GM18861 (cell line): Measurements from ENCODE around the gene FBXO17.
A peak's percentile ranks its signal among the peaks of the same experiment; 100 is the strongest.

Experiments used
- ATAC-seq: cut with Tn5 transposase; IDR thresholded peaks from one replicate; pipeline ENCODE4 v1.9.1; 2021; ENCODE audit not compliant: unreplicated experiment

The FBXO17 gene

DNA sequence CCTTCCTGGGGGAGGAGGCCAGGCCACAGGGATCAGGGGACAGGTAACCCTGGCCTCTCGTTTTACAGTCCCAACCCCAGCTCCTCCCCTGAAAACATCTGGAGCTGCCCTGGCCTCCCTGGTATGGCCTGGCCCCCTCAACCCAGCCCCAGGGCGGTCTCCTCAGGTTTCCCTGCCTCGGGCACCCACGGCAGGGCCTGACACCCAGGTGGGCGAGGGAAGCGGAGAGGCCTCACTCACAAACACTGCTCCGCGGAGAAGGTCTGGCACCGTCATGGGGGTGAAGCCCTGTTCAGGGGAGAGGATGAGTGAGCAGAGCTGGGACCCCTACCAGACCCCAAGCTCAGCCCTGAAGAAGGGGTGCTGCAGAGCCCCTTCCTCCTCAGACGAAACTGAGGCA lies 57.0 kb downstream of the FBXO17 start:
- no peak for ATAC-seq

DNA sequence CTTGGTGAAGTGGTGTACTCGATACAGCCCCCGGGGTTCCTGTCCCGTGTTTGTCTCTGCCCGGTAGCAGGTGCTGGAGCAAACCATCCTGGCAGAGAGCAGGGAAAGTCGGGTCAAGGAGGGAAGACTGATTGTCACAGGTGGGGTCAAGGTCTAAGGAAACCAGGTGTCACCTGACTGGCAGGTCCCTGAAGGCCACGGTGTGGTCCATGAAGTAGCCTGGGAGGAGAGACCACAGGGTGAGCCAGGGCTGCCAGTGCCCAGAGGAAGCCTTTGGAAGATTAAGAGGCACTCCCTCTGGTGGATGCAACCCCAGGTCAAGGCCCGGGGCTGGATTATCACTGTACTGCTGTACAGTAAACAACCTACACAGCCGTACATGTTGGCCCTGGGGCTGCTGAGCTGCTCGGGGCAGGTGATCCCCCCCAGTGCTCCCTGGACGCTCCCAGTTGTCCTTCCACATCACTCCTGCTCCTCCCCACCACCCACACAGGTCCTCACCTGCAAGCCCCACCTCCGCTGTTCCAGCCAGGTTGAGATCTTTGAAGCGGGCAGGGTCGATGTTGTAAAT lies 57.5 kb downstream of the FBXO17 start:
- ATAC-seq: no peak

DNA sequence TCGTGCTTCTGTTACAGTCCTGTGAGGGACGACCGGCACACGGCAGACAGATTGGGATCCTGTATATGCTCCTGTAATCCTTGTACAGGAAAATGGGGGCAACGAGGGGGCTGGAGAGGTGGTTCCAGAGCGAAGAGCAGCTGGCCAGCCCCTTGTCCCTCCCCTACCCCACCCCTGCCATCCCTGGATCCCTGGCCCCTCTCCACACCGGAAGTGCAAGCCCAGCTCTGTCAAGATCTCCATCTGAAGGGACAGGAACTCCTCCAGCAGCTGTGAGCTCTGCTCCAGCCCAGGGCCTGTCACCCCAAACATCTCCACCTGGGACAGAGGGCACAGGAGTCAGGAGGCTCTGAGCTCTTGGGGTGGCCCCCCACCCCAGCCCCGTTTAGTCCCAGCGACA lies 58.0 kb downstream of the FBXO17 start:
- no peak for ATAC-seq

DNA sequence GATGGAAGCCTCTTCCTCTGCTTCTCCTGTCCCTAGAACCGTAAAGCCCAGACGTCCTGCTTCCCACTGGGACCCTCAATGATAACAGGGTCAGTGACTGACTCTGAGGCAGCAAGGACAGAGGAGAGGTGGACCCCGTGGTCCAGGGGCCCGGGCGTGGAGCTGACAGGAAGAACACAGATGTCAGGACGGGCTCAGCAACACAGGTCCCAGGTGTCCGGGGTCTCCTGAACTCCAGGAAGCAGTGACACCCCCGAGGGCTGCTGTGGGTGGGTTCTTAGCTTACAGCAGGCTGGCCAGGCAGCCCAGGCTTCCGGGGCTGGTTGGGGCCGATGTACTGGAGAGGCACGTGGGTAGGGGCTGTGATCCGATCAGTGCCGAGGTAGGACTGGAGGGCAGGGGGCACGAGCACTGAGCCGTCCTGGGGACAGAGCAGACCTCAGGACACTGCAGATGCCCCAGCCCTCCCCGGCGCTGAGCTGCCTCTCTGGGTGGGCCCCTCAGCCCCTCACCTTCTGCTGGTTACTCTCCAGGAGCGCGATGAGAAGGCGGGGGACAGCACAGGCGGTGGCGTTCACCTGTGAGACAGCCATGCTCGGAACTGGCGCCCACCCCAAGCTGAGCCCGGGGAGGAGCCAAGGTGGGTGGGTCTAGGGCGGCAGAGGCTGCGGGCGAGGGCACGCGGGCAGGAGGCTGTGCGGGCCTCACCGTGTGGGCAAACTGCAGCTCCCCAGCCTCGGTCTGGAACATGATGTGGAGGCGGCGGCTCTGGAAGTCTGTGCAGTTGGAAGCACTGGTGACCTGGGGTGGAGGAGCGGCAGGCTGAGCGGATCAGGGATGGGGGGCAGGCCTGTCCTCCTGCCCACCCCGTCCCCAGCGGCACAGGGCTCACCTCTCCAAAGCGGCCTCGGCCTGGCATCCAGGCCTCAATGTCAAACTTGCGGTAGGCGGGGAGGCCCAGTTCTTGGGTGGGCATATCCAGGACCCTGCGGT lies 59.9 kb downstream of the FBXO17 start:
- ATAC-seq: no peak

DNA sequence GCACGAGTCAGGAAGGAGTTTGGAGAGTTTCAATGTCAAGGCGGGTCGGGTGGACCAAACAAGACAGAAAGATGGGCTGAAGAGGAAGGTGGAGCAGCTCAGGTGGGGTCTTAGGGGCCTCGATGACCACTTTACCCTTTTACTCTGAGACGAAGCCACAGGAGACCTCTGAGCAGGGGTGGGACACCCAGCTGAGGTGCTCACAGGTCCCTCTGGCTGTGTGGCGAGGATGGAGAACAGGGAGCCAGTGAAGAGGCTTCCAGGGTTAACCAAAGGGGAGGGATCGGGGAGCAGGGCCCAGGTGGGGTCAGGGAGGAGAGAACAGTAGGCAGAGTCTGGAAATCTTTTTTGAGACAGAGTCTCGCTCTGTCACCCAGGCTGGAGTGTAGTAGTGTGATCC lies 61.6 kb downstream of the FBXO17 start:
- ATAC-seq: no peak

DNA sequence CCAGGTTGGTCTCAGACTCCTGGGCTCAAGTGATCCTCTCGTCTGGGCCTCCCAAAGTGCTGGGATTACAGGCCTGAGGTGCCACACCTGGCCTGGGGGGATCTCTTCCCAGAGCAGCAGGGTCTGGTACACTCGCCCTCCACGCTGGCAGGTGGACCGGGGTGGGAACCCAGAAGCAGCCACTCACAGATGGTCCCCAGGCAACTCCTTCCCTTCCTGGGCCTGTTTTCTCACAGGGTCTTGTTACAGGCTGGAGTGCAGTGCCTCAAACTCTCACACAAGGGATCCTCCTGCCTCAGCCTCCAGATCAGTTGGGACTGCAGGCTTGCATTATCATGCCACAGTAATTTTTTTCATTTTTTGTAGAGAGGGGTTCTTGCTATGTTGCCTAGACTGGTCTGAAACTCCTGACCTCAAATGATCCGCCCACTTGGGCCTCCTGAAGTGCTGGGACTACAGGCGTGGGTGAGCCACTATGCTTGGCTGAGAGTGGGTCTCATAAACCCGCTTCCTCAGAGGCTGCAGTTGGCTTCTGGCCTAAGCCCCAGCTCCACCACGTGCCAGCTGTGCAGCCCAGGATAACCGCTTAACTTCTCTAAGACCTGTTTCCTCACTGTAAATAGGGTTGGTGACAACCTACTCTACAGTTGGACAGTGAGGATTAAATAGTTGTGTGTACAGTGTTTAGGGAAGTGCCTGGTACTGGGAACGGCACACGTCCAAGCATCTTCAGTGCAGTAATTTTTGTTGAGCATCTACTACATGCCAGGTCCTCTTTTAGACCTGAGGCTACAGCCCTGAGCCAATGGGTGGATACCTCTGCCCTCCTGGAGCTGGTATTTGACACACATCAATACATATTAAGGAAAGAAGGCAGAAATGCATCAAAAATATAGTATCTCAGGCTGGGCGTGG lies 62.7 kb downstream of the FBXO17 start:
- no peak for ATAC-seq

DNA sequence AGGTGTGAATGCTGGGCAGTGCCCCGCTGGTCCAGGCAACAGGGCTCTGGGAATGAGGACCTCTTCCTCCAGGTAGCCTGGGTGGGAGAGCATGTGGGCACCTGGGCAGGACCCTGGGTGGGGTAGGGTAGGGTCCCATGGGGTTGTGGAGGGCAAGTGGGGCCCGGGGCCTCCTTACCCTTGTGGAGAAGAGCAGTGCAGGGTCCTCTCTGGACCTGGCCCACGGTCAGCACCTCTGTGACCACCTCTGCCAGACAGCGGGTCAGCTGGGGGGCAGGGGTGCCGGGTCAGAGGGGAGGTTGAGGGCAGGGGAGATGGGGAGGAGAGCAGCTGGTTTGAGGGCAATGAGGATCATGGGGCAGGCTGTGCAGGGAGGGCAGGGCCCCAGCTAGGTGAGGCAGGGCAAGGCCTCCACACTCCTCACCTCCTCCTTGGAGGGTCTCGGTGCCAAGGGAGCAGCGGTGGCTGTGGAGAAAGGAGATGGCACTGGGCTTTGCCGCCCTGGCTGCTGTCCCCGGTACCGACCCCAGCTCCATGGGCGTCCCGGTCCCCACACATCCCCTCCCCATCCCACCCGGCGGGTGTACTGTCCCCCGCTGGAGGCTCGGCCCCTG lies 64.0 kb downstream of the FBXO17 start:
- ATAC-seq: no peak

DNA sequence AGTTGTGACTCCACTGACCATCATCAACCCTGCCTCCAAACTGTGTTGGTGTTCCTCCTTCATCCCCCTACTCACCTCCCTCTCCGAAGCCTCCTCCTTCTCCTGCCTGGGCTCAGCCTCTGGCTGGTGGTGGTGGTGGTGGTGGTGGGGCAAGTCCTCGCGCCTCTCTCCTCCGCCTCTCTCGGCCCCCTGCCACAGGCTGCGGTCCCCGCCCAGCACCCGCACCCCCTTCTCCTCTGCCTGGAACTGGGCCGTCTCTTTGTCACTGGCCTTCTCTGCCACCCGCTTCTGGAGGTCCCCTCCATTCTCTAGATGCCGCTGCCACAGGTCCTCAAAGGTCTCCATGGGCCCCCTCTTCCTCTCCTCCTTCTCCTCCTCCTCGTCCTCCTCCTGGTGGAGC lies 65.1 kb downstream of the FBXO17 start:
- ATAC-seq: no peak

DNA sequence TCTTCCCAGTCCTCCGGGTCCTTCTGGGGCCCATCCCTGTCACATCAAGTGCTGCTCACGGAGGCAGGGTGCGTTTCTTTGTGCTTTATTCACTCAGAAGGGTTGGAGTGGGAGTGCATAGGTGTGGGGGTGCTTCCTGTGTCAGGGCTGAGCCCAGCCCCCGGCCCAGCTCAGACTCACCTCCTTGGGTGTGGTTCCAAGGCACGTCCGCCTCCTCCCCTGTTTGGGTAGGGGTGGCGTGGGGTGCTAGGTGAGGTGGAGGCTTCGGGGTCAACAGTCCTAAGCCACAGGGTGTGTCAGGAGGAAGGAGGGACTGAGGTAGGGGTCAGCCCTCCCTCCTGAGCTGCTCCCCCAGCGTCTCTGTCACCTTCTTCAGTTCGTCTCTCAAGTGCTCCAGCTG lies 66.6 kb downstream of the FBXO17 start:
- no peak for ATAC-seq

DNA sequence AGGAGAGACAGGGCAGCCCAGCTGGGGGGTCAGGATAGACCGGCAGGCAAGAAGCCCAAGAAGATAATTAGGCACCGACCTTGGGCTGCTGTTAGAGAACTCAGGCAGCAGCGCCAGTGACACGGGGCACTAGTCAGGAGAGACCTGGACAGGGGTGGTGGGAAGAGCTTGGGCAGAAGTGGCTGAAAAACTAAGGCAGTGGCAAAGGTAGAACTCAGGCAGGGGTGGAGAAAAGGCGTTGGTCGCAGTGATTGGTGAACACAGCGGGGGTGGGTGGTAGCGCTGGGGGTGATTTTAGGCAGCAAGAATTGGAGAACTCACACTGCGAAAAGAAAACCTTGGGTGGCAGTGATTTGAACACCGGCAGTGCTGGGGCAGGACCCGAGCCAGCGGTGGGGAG lies 67.9 kb downstream of the FBXO17 start:
- ATAC-seq: no peak

DNA sequence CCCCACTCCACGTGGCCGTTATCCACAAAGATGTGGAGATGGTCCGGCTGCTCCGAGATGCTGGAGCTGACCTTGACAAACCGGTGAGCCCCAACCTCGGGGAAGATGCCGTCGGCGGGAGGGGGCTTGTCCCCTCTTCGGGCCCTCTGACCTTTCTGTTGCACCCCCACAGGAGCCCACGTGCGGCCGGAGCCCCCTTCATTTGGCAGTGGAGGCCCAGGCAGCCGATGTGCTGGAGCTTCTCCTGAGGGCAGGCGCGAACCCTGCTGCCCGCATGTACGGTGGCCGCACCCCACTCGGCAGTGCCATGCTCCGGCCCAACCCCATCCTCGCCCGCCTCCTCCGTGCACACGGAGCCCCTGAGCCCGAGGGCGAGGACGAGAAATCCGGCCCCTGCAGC lies 68.3 kb downstream of the FBXO17 start:
- no peak for ATAC-seq

DNA sequence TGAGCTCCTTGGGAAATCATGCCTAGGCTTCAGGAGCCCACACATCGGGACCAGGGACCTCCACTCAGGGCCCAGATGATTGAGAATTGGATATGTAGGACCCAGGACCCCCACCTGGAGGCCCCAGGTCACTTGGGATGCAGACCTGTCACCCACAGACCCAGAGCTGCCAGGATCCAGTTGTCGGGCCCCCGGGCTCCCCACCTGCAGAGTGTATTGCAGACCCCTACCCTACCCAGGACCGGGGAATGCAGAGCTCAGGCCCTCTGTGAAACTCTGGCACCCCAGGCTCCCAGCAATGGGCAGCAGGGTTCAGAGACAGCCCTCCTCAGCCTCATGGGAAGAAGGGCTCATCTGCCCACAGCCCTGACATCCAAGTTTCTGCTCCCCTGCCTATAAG lies 69.9 kb downstream of the FBXO17 start:
- no peak for ATAC-seq

DNA sequence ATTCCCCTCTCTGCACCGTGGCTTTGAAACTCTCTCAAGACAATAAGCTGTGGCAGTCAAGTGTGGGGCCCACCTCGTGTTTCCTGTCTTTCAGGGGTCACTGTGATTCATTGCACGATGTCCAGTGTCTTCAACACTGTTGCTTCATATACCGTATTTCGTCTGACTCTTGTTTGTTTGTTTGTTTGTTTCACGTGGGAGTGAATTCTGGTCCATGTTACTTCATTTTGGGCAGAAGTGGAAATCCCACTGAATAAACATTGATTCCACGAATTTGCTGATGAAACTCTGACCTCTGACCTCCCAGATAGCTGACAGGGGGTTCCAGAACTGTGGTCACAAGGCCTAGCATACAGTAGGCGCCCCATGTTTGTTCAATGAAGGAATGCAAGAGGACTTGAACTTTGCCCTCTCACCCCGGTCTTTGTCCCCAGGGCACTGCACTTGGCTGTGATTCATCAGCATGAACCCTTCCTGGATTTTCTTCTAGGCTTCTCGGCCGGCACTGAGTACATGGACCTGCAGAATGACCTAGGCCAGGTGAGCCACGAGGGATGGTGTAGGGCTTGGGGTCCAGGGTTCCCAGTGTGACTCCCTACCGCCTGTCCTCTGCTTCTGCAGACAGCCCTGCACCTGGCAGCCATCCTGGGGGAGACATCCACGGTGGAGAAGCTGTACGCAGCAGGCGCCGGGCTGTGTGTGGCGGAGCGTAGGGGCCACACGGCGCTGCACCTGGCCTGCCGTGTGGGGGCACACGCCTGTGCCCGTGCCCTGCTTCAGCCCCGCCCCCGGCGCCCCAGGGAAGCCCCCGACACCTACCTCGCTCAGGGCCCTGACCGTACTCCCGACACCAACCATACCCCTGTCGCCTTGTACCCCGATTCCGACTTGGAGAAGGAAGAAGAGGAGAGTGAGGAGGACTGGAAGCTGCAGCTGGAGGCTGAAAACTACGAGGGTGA lies 70.7 kb downstream of the FBXO17 start:
- ATAC-seq: no peak

DNA sequence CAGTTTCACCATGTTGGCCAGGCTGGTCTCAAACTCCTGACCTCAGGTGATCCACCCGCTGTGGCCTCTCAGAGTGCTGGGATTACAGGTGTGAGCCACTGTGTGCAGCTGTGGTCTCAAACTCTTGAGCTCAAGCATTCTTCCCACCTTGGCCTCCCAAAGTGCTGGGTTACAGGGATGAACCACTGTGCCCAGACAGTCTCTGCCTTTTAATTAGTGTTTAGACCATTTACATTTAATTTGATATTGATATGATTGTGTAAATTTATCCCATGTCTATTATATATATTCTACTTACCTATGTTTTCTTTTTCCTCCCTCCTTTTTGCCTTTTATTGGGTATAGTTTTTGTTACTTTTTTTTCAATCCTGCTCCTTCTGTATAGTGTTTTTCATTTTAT lies 73.9 kb downstream of the FBXO17 start:
- no peak for ATAC-seq

DNA sequence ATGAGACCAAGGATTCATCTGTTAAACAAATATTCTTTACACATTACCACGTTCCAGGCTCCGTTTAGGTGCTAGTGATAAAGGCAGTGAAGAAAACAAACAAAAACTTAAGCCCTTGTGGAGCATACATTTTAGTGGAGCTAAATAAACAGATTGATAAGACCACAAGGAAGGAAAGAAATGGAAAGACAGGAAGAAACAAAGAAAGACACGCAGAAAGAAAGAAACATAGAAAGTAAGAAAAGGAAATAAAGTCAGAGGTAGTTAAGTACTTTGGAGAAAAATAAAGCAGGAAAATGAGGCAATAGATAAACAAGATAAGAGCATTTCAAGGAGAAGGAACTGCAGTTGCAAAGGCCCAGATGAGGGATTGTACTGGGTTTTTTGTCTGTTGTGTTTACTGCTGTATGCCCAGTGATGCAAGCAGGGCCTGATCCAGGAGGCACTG lies 74.8 kb downstream of the FBXO17 start:
- ATAC-seq: no peak

DNA sequence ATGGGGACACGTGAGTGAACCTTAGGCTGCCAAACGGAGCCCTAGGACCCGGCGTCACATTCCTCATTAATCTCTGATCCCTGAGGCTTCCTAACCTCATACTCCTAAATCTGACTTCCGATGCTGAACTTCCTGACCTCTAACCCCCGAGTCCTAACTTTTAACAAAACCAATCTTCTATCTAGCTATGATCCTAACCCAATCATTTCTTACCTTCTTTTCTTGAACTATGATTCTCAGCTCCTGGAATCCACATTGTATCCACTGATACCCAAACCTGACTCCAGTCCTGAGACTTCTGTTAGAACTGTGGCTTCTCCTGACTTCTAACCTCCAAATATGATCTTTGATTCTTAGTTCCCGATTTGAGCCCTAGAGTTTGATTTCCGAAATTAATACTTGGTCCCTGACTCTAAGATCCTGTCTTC lies 75.3 kb downstream of the FBXO17 start:
- no peak for ATAC-seq

DNA sequence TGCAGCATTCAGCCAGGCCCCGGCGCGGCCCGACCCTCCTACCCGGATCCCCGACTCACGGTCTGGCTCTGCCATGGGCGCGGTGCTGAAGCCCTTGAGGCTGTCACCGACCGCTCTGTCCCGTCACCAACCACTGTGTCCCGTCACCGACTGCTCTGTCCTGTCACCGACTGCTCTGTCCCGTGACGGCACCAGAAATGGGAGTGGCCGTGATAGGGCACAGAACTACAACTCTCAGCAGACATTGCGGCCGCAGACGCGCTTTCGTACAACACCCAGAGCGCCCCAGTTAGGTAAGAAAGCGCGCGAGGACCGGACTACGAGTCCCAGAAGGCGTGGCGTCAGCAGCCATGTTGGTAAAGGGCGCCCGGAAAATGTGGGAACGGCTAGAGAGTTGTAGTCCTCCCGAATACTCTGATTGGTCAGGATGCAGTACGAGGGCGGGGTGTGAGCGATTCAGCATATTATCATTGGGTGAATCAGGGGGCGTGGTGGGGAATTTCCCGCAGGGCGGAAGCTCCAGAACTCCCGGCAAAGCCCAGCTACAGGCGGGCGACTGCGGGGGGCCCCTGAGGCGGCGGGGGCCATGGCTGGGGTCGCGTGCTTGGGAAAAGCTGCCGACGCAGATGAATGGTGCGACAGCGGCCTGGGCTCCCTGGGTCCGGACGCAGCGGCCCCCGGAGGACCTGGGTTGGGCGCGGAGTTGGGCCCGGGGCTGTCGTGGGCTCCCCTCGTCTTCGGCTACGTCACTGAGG lies 75.9 kb downstream of the FBXO17 start, which contains the start of the genes NFKBIB and SIRT2:
NFKBIB (plus strand) TSS at position 523 of the 755 bp plus-strand sequence; CDS start at position 587, 64 bp downstream.
SIRT2 (minus strand) TSS at position 172 of the 755 bp plus-strand sequence; CDS start at position 75, 97 bp downstream.
- ATAC-seq: peak; percentile 87

DNA sequence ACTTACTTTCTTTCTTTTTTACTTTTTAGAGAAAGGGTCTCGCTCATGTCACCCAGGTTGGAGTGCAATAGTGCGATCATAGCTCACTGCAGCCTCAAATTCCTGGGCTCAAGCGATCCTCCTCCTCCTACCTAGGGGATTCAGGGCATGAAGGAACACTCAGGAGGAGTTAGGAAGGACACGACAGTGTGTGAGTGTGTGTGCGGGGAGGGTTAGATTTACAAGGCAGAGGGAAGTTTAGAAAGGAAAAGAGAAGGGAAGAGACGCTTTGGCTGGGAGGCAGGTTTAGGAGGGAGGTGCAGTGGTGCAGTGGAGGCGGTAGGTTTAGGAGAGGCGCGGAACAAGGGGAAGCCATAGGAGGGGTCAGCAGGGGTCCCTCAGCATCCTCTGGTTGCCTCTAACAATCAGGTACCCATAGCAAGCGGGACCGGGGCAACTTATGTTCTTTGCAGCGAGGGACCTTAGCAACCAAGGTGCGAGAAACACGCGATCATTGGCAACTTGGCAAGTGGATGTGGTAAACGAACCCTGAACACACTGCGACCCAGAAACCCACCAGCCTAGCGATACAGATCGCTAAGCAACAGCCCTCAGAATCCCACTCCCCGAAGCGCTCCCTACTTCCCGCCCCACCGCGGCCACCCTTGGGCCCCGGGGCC lies 76.6 kb downstream of the FBXO17 start:
- no peak for ATAC-seq
